Measurements from ENCODE around the gene PREX1. TPM values are rescaled to one million over a fixed set of nuclear protein-coding genes. Genes with fewer than 3 reads are reported as not detected.
"Not testable (repeated sequence)": the region's sequence is repeated elsewhere in the genome, so short reads cannot be mapped to it uniquely, and the experiment has no call there.

Gene PREX1
- total and polyA plus RNA-seq, 8 donors: 5.2 to 25.2 (median 16.6) TPM

- no peaks in the 10 kb centered on the region for H3K9me3 ChIP-seq
- WGBS, 5 donors: 52 to 58% (median 56%) methylated on average over 3 of the region's 3 CpGs
- H3K27me3 ChIP-seq: no peaks in the 10 kb centered on the region
- peaks cover 0 to 63% (median 6%) of the 10 kb centered on the region in 4 donors for H3K4me1 ChIP-seq
- H3K27ac ChIP-seq: no peak overlapping the region
- no peaks in the 10 kb centered on the region for H3K36me3 ChIP-seq
- no peak for TF ChIP-seq POLR2A (IDR thresholded peaks at IDR 0.05)
- no peak for TF ChIP-seq POLR2AphosphoS5 (IDR thresholded peaks at IDR 0.05)
- no peak for TF ChIP-seq EP300 (IDR thresholded peaks at IDR 0.05)
- TF ChIP-seq, protein P1, sequence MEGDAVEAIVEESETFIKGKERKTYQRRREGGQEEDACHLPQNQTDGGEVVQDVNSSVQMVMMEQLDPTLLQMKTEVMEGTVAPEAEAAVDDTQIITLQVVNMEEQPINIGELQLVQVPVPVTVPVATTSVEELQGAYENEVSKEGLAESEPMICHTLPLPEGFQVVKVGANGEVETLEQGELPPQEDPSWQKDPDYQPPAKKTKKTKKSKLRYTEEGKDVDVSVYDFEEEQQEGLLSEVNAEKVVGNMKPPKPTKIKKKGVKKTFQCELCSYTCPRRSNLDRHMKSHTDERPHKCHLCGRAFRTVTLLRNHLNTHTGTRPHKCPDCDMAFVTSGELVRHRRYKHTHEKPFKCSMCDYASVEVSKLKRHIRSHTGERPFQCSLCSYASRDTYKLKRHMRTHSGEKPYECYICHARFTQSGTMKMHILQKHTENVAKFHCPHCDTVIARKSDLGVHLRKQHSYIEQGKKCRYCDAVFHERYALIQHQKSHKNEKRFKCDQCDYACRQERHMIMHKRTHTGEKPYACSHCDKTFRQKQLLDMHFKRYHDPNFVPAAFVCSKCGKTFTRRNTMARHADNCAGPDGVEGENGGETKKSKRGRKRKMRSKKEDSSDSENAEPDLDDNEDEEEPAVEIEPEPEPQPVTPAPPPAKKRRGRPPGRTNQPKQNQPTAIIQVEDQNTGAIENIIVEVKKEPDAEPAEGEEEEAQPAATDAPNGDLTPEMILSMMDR (IDR thresholded peaks at IDR 0.05): no peak
- intact Hi-C loops (cut with DNase I; ENCODE audit: low total_unique reads): no loop called here
- H3K4me3 ChIP-seq: no peak overlapping the region
- DNase-seq: no peak
Observed at GRCh38 chr20:48813446-48813747, 14.4 kb downstream of the PREX1 start.

GRCh38 chr20:48812600-48813445 lies 15.0 kb downstream of the PREX1 start:
- no peak for DNase-seq
- Histone ChIP-seq H3K27ac (no peak overlapping the region), H3K27me3 (no peaks in the 10 kb centered on the region), H3K4me1 (peaks cover 0 to 63% (median 6%) of the 10 kb centered on the region in 4 donors), H3K4me3 (no peak overlapping the region), H3K9me3 (peaks cover 0 to under 1% (median under 1%) of the 10 kb centered on the region in 4 donors), H3K36me3 (no peaks in the 10 kb centered on the region)
- TF ChIP-seq POLR2AphosphoS5 (IDR thresholded peaks at IDR 0.05): no peak
- TF ChIP-seq, protein P1 (IDR thresholded peaks at IDR 0.05): no peak
- TF ChIP-seq POLR2A (IDR thresholded peaks at IDR 0.05): no peak
- no peak for TF ChIP-seq EP300 (IDR thresholded peaks at IDR 0.05)
- 72 to 78% (median 76%) methylated on average over 15 of the region's 15 CpGs for WGBS, 5 donors
- intact Hi-C loops (cut with DNase I; ENCODE audit: low total_unique reads): no loop called here

DNA sequence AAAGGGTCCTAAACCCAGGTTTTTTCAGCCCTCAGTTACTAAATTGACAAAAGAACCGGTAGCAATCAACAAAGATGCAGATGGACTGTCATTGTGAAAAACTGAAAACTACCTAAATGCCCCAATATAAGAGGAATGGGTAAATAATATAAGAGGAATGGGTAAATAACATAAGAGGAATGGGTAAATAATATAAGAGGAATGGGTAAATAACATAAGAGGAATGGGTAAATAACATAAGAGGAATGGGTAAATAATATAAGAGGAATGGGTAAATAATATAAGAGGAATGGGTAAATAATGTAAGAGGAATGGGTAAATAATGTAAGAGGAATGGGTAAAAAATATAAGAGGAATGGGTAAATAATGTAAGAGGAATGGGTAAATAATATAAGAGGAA lies 15.7 kb downstream of the PREX1 start:
- H3K9me3 ChIP-seq; H3K4me3 ChIP-seq; H3K27me3 ChIP-seq; H3K36me3 ChIP-seq; H3K27ac ChIP-seq; intact Hi-C loops (cut with DNase I; ENCODE audit: low total_unique reads); DNase-seq: not testable (repeated sequence)
- peaks cover 0 to 57% (median 6%) of the 10 kb centered on the region in 4 donors for H3K4me1 ChIP-seq
- 38 to 80% (median 55%) methylated on average over 1 of the region's 1 CpG for WGBS, 5 donors

GRCh38 chr20:48809673-48810072 lies 18.1 kb downstream of the PREX1 start:
- TF ChIP-seq EP300 (IDR thresholded peaks at IDR 0.05): no peak
- TF ChIP-seq POLR2A (IDR thresholded peaks at IDR 0.05): no peak
- TF ChIP-seq POLR2AphosphoS5 (IDR thresholded peaks at IDR 0.05): no peak
- TF ChIP-seq, protein P1 (IDR thresholded peaks at IDR 0.05): no peak
- DNase-seq: no peak
- no peaks in the 10 kb centered on the region for H3K36me3 ChIP-seq
- no peaks in the 10 kb centered on the region for H3K27me3 ChIP-seq
- peaks cover 0 to 52% (median 9%) of the 10 kb centered on the region in 4 donors for H3K4me1 ChIP-seq
- no peak overlapping the region for H3K4me3 ChIP-seq
- H3K9me3 ChIP-seq: peaks cover 0 to 13% (median 10%) of the 10 kb centered on the region in 4 donors
- WGBS, 5 donors: 73 to 91% (median 81%) methylated on average over 5 of the region's 5 CpGs
- H3K27ac ChIP-seq: no peak overlapping the region
- intact Hi-C loops (cut with DNase I; ENCODE audit: low total_unique reads): no loop called here
